OCI-LY3 (cell line): Measurements from ENCODE around the gene VAV3.

ENCODE experiments used
- EZH2phosphoT487 ChIP-seq: fragments of 200-600 bp; shearing (Covaris generic); IDR thresholded peaks from 2 replicates; pipeline ENCODE4 v1.6.1; 2018; ENCODE audit warnings: antibody characterized with exemption, mixed run types, low read depth
- TF ChIP-seq, protein P1 (sequence below): fragments of 200-600, 300-600 bp; sonication (generic); IDR thresholded peaks from 2 replicates; pipeline ENCODE4 v1.5.1; 2014; ENCODE audit warnings: antibody characterized with exemption, low read length, low read depth

- TF ChIP-seq, protein P1, sequence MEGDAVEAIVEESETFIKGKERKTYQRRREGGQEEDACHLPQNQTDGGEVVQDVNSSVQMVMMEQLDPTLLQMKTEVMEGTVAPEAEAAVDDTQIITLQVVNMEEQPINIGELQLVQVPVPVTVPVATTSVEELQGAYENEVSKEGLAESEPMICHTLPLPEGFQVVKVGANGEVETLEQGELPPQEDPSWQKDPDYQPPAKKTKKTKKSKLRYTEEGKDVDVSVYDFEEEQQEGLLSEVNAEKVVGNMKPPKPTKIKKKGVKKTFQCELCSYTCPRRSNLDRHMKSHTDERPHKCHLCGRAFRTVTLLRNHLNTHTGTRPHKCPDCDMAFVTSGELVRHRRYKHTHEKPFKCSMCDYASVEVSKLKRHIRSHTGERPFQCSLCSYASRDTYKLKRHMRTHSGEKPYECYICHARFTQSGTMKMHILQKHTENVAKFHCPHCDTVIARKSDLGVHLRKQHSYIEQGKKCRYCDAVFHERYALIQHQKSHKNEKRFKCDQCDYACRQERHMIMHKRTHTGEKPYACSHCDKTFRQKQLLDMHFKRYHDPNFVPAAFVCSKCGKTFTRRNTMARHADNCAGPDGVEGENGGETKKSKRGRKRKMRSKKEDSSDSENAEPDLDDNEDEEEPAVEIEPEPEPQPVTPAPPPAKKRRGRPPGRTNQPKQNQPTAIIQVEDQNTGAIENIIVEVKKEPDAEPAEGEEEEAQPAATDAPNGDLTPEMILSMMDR: no peak
- TF ChIP-seq EZH2phosphoT487: no peak
Measured at GRCh38 chr1:107979088-107979487, 14.1 kb upstream of the VAV3 start.
